ENCODE data around the gene FBXL15. TPM values are rescaled to one million over a fixed set of nuclear protein-coding genes. Genes with fewer than 3 reads are reported as not detected.

Gene FBXL15
- polyA plus RNA-seq, 1 donor, result 22.8 TPM

- Histone ChIP-seq H3K27me3 (ENCODE audit: control insufficient read depth, insufficient read depth, low read length) (peaks cover 3% of the 10 kb centered on the region), H3K27ac (ENCODE audit: low read length) (no peak overlapping the region), H3K9me3 (ENCODE audit: control insufficient read depth, low read depth, low read length) (no peaks in the 10 kb centered on the region), H3K36me3 (ENCODE audit: control insufficient read depth, insufficient read depth, low read length) (peaks cover 36% of the 10 kb centered on the region), H3K4me1 (ENCODE audit: control insufficient read depth, insufficient read depth, low read length) (no peaks in the 10 kb centered on the region), H3K4me3 (ENCODE audit: low read length) (no peak overlapping the region)
- 80% methylated on average over 1 of the region's 4 CpGs for WGBS (ENCODE audit: insufficient coverage, low lambda C conversion rate)
- DNase-seq, result no peak
Measured at GRCh38 chr10:102384606-102385429, 35.8 kb upstream of the FBXL15 start.

DNA sequence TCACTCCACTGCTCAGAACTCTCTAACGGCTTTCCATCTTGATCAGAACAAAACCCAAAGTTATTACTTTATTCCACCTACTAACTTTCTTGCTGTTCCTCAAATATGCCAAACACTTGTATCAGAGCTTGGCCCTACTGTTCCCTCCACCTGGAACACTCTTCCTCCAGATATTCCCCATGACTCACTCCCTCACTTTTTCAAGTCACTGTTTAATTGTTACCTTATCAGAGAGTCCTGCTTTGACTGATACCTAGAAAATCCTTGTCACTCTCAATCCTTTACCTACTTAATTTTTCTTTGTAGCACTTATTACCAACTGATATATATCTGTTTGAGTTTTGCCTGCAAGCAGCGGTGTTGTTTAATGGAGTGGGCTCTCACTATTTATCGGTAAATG, 30.7 kb upstream of the FBXL15 start:
- Histone ChIP-seq H3K27me3 (ENCODE audit: control insufficient read depth, insufficient read depth, low read length) (peaks cover 6% of the 10 kb centered on the region), H3K4me3 (ENCODE audit: low read length) (no peak overlapping the region), H3K27ac (ENCODE audit: low read length) (no peak overlapping the region), H3K9me3 (ENCODE audit: control insufficient read depth, low read depth, low read length) (no peaks in the 10 kb centered on the region), H3K4me1 (ENCODE audit: control insufficient read depth, insufficient read depth, low read length) (peaks cover 7% of the 10 kb centered on the region), H3K36me3 (ENCODE audit: control insufficient read depth, insufficient read depth, low read length) (no peaks in the 10 kb centered on the region)
- 100% methylated on average over 2 of the region's 3 CpGs for WGBS (ENCODE audit: insufficient coverage, low lambda C conversion rate)
- DNase-seq, result no peak

- 67% methylated on average over 1 of the region's 5 CpGs for WGBS (ENCODE audit: insufficient coverage, low lambda C conversion rate)
- H3K27me3 ChIP-seq (ENCODE audit: control insufficient read depth, insufficient read depth, low read length), result peaks cover 6% of the 10 kb centered on the region
- no peak for DNase-seq
- H3K4me3 ChIP-seq (ENCODE audit: low read length), result no peak overlapping the region
- no peaks in the 10 kb centered on the region for H3K9me3 ChIP-seq (ENCODE audit: control insufficient read depth, low read depth, low read length)
- H3K27ac ChIP-seq (ENCODE audit: low read length), result no peak overlapping the region
- H3K4me1 ChIP-seq (ENCODE audit: control insufficient read depth, insufficient read depth, low read length), result peaks cover 18% of the 10 kb centered on the region
- peaks cover 6% of the 10 kb centered on the region for H3K36me3 ChIP-seq (ENCODE audit: control insufficient read depth, insufficient read depth, low read length)
Measured at GRCh38 chr10:102392306-102392705, 28.3 kb upstream of the FBXL15 start.

GRCh38 chr10:102393411-102394078, 27.1 kb upstream of the FBXL15 start:
- Histone ChIP-seq H3K36me3 (ENCODE audit: control insufficient read depth, insufficient read depth, low read length) (peaks cover 18% of the 10 kb centered on the region), H3K27ac (ENCODE audit: low read length) (peak overlapping the region; percentile 90), H3K27me3 (ENCODE audit: control insufficient read depth, insufficient read depth, low read length) (peaks cover 6% of the 10 kb centered on the region), H3K9me3 (ENCODE audit: control insufficient read depth, low read depth, low read length) (no peaks in the 10 kb centered on the region), H3K4me3 (ENCODE audit: low read length) (peak overlapping the region; percentile 79), H3K4me1 (ENCODE audit: control insufficient read depth, insufficient read depth, low read length) (peaks cover 18% of the 10 kb centered on the region)
- WGBS (ENCODE audit: insufficient coverage, low lambda C conversion rate), result no CpG with 5 or more reads among the region's 30 CpGs
- no peak for DNase-seq

DNA sequence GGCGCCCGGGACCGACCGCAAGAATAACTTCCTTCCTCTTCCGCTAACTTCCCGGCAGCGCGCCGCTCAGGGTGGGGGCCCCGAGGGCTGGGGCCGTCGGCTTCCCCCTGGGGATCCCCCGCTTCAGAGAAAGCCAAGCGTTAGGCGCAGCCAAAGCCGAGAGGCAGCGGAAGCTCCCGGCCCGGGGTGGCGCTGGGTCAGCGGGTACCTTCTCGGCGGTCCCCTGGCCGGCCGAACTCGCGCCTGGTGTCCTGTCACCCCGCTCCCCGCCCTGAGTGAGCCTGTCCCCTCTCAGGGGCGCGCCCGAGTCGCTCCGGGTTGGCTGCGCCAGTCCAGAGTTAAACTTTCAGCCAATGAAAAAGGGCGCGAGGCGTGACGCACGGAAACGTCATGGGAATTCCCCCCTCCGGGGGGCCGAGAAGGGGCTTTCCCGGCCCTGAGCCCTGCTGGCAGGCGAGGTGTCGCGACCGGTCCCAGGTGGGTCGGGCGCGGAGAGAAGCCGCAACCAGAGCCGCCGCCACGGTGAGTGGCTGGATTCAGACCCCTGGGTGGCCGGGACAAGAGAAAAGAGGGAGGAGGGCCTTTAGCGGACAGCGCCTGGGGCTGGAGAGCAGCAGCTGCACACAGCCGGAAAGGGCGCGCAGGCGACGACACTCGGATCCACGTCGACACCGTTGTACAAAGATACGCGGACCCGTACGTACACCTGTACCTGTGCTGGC, 26.4 kb upstream of the FBXL15 start:
- Histone ChIP-seq H3K27me3 (ENCODE audit: control insufficient read depth, insufficient read depth, low read length) (peaks cover 3% of the 10 kb centered on the region), H3K9me3 (ENCODE audit: control insufficient read depth, low read depth, low read length) (no peaks in the 10 kb centered on the region), H3K4me3 (ENCODE audit: low read length) (peak overlapping the region; percentile 79), H3K4me1 (ENCODE audit: control insufficient read depth, insufficient read depth, low read length) (peaks cover 18% of the 10 kb centered on the region), H3K36me3 (ENCODE audit: control insufficient read depth, insufficient read depth, low read length) (peaks cover 19% of the 10 kb centered on the region), H3K27ac (ENCODE audit: low read length) (peak overlapping the region; percentile 90)
- DNase-seq, result peak; percentile 91 to 95
- no CpG with 5 or more reads among the region's 71 CpGs for WGBS (ENCODE audit: insufficient coverage, low lambda C conversion rate)

DNA sequence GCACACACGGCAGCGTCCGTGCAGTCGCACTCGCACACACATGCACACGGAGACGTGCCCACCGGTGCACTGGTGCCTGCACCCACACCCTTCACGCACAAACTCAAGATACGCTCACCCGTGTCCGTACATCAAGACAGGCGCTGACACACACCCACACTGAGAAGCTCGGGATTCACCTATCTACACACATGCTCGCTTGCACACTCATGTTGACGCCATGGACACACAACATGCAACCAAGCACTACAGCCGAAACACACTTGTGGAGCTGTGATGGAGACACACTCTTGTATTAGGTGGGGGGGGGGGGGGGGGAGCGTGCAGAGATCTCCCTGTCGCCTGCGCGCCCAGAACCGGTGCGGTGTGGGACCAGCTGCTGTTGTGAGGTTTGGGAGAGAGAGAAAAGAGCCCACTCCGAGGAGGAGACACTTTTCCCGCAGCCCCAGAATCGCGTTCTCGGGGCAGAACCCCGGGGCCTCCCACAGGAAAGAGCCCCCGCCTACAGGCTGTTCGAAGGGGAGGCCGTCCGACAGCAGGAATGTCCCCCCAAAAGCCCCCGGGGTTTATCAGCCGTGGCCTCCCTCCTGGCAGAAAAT, 25.7 kb upstream of the FBXL15 start:
- no peak for DNase-seq
- peaks cover 22% of the 10 kb centered on the region for H3K4me1 ChIP-seq (ENCODE audit: control insufficient read depth, insufficient read depth, low read length)
- no CpG with 5 or more reads among the region's 35 CpGs for WGBS (ENCODE audit: insufficient coverage, low lambda C conversion rate)

DNA sequence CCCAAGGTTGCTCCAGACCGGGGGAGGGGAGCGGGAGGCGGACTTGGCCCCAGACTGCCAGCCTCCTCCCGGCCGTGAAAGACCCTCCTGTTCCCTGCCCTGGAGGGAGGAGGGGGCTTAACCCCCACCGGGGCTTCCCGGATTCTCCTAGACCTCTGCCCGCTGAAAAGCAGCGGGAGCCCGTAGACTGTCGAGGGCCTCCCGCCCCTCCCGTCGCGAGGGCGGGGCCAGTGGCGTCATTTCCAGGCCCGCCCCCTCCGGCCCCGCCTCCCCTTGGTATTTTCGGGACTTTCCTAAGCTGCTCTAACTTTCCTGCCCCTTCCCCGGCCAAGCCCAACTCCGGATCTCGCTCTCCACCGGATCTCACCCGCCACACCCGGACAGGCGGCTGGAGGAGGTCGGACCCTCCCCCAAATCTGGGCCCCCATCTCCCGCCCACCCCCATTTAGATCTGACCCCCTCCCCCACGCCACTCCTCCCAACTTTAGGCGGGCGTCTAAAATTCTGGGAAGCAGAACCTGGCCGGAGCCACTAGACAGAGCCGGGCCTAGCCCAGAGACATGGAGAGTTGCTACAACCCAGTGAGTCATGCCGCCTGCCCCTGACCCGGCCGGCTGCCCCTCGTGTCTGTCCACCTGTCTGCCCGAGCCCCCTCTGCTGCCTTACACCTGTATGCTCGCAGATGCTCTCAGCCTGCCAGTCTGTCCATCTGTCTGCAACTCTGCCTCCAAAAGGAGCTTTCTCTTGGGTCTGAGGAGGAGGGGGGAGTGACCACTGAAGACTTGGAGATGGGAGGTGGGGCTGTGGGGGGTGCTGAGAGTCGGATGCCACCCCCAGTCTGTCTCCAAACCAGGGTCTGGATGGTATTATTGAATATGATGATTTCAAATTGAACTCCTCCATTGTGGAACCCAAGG, 25.0 kb upstream of the FBXL15 start, which contains the start of gene NFKB2:
NFKB2 (plus strand) TSS at position 306 of the 917 bp plus-strand sequence; CDS start at position 561, 255 bp downstream.
- Histone ChIP-seq H3K36me3 (ENCODE audit: control insufficient read depth, insufficient read depth, low read length) (peaks cover 29% of the 10 kb centered on the region), H3K9me3 (ENCODE audit: control insufficient read depth, low read depth, low read length) (no peaks in the 10 kb centered on the region), H3K4me1 (ENCODE audit: control insufficient read depth, insufficient read depth, low read length) (peaks cover 22% of the 10 kb centered on the region), H3K27ac (ENCODE audit: low read length) (peak within 1 kb of the TSS; percentile 90), H3K27me3 (ENCODE audit: control insufficient read depth, insufficient read depth, low read length) (peaks cover 3% of the 10 kb centered on the region), H3K4me3 (ENCODE audit: low read length) (peak within 1 kb of the TSS; percentile 79)
- peak; percentile 90 to 92 for DNase-seq
- no CpG with 5 or more reads among the region's 42 CpGs for WGBS (ENCODE audit: insufficient coverage, low lambda C conversion rate)

More for the DNA sequence above, 25.7 kb upstream of the FBXL15 start:
- Histone ChIP-seq H3K4me3 (ENCODE audit: low read length) (peak overlapping the region; percentile 79), H3K27ac (ENCODE audit: low read length) (peak overlapping the region; percentile 90), H3K9me3 (ENCODE audit: control insufficient read depth, low read depth, low read length) (no peaks in the 10 kb centered on the region), H3K36me3 (ENCODE audit: control insufficient read depth, insufficient read depth, low read length) (peaks cover 21% of the 10 kb centered on the region), H3K27me3 (ENCODE audit: control insufficient read depth, insufficient read depth, low read length) (peaks cover 3% of the 10 kb centered on the region)

GRCh38 chr10:102396317-102396650, 24.4 kb upstream of the FBXL15 start:
- Histone ChIP-seq H3K36me3 (ENCODE audit: control insufficient read depth, insufficient read depth, low read length) (peaks cover 35% of the 10 kb centered on the region), H3K4me1 (ENCODE audit: control insufficient read depth, insufficient read depth, low read length) (peaks cover 22% of the 10 kb centered on the region), H3K27me3 (ENCODE audit: control insufficient read depth, insufficient read depth, low read length) (no peaks in the 10 kb centered on the region), H3K27ac (ENCODE audit: low read length) (no peak overlapping the region), H3K4me3 (ENCODE audit: low read length) (peak overlapping the region; percentile 79), H3K9me3 (ENCODE audit: control insufficient read depth, low read depth, low read length) (no peaks in the 10 kb centered on the region)
- WGBS (ENCODE audit: insufficient coverage, low lambda C conversion rate), result no CpG with 5 or more reads among the region's 4 CpGs
- peak in 1 of 2 donors; percentile 35 for DNase-seq

DNA sequence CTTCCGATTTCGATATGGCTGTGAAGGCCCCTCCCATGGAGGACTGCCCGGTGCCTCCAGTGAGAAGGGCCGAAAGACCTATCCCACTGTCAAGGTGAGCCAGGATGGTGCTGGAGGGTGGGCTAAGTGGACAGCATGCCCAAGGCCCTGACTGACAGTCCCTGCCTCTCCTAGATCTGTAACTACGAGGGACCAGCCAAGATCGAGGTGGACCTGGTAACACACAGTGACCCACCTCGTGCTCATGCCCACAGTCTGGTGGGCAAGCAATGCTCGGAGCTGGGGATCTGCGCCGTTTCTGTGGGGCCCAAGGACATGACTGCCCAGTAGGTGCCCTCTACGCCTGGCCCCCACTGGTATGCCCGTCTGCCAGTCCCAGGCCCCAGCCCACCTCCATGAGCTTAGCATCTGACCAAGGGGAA, 23.9 kb upstream of the FBXL15 start:
- peaks cover 24% of the 10 kb centered on the region for H3K4me1 ChIP-seq (ENCODE audit: control insufficient read depth, insufficient read depth, low read length)
- H3K4me3 ChIP-seq (ENCODE audit: low read length), result peak overlapping the region; percentile 79
- no CpG with 5 or more reads among the region's 12 CpGs for WGBS (ENCODE audit: insufficient coverage, low lambda C conversion rate)

More for the DNA sequence above, 23.9 kb upstream of the FBXL15 start:
- peak in 1 of 2 donors; percentile 1 for DNase-seq
- H3K27ac ChIP-seq (ENCODE audit: low read length), result no peak overlapping the region
- no peaks in the 10 kb centered on the region for H3K27me3 ChIP-seq (ENCODE audit: control insufficient read depth, insufficient read depth, low read length)
- peaks cover 40% of the 10 kb centered on the region for H3K36me3 ChIP-seq (ENCODE audit: control insufficient read depth, insufficient read depth, low read length)
- no peaks in the 10 kb centered on the region for H3K9me3 ChIP-seq (ENCODE audit: control insufficient read depth, low read depth, low read length)
